Measurements from ENCODE around the gene EIF2B1.

Gene EIF2B1

DNA sequence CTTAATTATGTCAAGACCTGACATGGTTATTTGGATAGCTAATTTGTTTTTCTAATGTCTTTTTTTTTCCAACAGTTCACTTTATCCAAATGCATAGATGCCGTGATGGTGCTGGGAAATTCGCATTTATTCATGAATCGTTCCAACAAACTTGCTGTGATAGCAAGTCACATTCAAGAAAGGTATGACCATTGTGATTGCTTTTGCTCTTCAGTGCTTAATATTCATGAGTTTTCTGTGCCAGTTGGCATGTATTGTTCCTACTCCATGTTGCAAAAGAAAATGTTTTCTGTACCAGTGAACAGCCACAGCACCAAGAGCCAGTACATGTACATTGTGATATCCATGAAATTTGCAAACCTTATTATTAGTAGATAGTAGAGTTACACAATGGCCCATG, 11.9 kb upstream of the EIF2B1 start:
- TF ChIP-seq, protein P1, sequence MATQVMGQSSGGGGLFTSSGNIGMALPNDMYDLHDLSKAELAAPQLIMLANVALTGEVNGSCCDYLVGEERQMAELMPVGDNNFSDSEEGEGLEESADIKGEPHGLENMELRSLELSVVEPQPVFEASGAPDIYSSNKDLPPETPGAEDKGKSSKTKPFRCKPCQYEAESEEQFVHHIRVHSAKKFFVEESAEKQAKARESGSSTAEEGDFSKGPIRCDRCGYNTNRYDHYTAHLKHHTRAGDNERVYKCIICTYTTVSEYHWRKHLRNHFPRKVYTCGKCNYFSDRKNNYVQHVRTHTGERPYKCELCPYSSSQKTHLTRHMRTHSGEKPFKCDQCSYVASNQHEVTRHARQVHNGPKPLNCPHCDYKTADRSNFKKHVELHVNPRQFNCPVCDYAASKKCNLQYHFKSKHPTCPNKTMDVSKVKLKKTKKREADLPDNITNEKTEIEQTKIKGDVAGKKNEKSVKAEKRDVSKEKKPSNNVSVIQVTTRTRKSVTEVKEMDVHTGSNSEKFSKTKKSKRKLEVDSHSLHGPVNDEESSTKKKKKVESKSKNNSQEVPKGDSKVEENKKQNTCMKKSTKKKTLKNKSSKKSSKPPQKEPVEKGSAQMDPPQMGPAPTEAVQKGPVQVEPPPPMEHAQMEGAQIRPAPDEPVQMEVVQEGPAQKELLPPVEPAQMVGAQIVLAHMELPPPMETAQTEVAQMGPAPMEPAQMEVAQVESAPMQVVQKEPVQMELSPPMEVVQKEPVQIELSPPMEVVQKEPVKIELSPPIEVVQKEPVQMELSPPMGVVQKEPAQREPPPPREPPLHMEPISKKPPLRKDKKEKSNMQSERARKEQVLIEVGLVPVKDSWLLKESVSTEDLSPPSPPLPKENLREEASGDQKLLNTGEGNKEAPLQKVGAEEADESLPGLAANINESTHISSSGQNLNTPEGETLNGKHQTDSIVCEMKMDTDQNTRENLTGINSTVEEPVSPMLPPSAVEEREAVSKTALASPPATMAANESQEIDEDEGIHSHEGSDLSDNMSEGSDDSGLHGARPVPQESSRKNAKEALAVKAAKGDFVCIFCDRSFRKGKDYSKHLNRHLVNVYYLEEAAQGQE (IDR thresholded peaks at IDR 0.05; ENCODE audit: insufficient replicate concordance, low read depth) = no peak
- TF ChIP-seq POLR2AphosphoS5 (IDR thresholded peaks at IDR 0.05; ENCODE audit: low read depth) (no peak), CTCF (IDR thresholded peaks at IDR 0.05; ENCODE audit: insufficient read depth, low read length) (no peak), GABPA (IDR thresholded peaks at IDR 0.05; ENCODE audit: low read depth) (no peak), SPI1 (IDR thresholded peaks at IDR 0.05; ENCODE audit: borderline replicate concordance, low read depth) (no peak)
- Histone ChIP-seq H3K4me3 (replicated peaks; ENCODE audit: insufficient read depth, low read length) (no peak overlapping the region), H3K27ac (replicated peaks) (no peak overlapping the region), H3K27me3 (ENCODE audit: insufficient read depth, poor library complexity, severe bottlenecking) (no peaks in the 10 kb centered on the region)
- no peak for DNase-seq (ENCODE audit: low read depth in 1 of 2, low spot score in 1 of 2)

DNA sequence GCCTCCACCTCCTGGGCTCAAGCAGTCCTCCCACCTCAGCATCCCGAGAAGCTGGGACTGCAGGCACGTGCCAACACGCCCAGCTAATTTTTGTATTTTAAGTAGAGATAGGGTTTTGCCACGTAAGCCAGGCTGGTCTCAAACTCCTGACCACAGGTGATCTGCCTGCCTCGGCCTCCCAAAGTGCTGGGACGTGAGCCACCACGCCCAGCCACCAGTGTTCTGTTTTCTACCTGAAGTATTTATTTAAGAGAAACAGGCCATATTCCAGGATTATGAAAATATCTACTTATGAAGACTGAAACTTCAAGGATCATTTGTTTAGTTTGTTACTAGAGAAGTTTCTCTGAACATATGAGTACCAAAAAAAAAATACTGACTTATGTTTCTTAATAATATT, 10.4 kb upstream of the EIF2B1 start:
- Histone ChIP-seq H3K27me3 (ENCODE audit: insufficient read depth, poor library complexity, severe bottlenecking) (no peaks in the 10 kb centered on the region), H3K27ac (replicated peaks) (no peak overlapping the region), H3K4me3 (replicated peaks; ENCODE audit: insufficient read depth, low read length) (no peak overlapping the region)
- TF ChIP-seq POLR2AphosphoS5 (IDR thresholded peaks at IDR 0.05; ENCODE audit: low read depth) (no peak), SPI1 (IDR thresholded peaks at IDR 0.05; ENCODE audit: borderline replicate concordance, low read depth) (no peak), CTCF (IDR thresholded peaks at IDR 0.05; ENCODE audit: insufficient read depth, low read length) (no peak), GABPA (IDR thresholded peaks at IDR 0.05; ENCODE audit: low read depth) (no peak)
- TF ChIP-seq, protein P1 (IDR thresholded peaks at IDR 0.05; ENCODE audit: insufficient replicate concordance, low read depth) = no peak
- no peak for DNase-seq (ENCODE audit: low read depth in 1 of 2, low spot score in 1 of 2)

DNA sequence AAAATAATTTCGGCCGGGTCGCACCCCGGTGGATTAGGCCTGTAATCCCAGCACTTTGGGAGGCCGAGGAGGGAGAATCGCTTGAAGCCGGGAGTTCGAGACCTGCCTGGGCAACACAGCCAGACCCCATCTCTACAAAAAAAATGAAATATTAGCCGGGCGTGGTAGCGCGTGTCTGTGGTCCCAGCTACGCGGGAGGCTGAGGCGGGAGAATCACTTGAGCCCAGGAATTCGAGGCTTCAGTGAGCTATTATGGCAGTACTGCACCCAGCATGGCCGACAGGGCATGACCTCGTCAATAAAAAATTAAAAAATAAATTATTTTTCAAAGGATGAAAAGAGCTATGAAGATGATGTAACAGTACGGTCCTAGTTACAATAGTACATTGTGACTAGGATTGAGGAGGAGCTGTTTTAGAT, 666 bp upstream of the EIF2B1 start:
- H3K27ac ChIP-seq (replicated peaks) = peak overlapping the region; percentile 90
- no peak for TF ChIP-seq GABPA (IDR thresholded peaks at IDR 0.05; ENCODE audit: low read depth)
- no peak for TF ChIP-seq SPI1 (IDR thresholded peaks at IDR 0.05; ENCODE audit: borderline replicate concordance, low read depth)
- no peak for TF ChIP-seq CTCF (IDR thresholded peaks at IDR 0.05; ENCODE audit: insufficient read depth, low read length)
- no peaks in the 10 kb centered on the region for H3K27me3 ChIP-seq (ENCODE audit: insufficient read depth, poor library complexity, severe bottlenecking)
- DNase-seq (ENCODE audit: low read depth in 1 of 2, low spot score in 1 of 2) = no peak
- peak overlapping the region; percentile 99 for H3K4me3 ChIP-seq (replicated peaks; ENCODE audit: insufficient read depth, low read length)

All from HL-60 (cell line).